ENCODE data around the gene MANF.
"Not testable (repeated sequence)": the region's sequence is repeated elsewhere in the genome, so short reads cannot be mapped to it uniquely, and the experiment has no call there.

Gene MANF

DNA sequence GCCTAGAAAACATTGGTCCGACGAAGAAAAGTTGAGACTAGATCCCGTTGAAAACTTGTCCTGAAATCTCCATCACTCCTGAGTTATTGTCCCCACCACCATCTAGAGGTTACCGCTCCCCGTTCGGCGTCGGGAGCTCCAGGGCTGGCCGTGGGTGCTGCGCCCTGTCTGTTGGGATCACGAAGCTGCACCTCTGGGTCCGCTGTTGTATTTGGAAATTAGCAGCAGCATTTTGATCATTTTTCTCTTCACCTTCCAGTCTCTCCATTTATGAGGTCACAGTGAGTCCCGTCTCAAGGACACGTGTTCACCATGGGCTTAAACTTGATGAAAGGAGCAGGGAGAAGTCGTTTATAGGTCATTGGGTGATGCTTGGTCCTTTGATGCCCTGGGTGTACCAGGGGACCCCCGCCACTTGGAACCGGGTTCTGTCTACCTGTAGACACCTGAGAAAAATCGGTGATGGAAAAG lies 565 bp downstream of the MANF start (continued):
- TF ChIP-seq, protein P1, sequence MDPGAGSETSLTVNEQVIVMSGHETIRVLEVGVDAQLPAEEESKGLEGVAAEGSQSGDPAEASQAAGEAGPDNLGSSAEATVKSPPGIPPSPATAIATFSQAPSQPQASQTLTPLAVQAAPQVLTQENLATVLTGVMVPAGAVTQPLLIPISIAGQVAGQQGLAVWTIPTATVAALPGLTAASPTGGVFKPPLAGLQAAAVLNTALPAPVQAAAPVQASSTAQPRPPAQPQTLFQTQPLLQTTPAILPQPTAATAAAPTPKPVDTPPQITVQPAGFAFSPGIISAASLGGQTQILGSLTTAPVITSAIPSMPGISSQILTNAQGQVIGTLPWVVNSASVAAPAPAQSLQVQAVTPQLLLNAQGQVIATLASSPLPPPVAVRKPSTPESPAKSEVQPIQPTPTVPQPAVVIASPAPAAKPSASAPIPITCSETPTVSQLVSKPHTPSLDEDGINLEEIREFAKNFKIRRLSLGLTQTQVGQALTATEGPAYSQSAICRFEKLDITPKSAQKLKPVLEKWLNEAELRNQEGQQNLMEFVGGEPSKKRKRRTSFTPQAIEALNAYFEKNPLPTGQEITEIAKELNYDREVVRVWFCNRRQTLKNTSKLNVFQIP (CRISPR knock-in tag; IDR thresholded peaks at IDR 0.05; ENCODE audit: borderline replicate concordance, low read depth) = no peak

DNA sequence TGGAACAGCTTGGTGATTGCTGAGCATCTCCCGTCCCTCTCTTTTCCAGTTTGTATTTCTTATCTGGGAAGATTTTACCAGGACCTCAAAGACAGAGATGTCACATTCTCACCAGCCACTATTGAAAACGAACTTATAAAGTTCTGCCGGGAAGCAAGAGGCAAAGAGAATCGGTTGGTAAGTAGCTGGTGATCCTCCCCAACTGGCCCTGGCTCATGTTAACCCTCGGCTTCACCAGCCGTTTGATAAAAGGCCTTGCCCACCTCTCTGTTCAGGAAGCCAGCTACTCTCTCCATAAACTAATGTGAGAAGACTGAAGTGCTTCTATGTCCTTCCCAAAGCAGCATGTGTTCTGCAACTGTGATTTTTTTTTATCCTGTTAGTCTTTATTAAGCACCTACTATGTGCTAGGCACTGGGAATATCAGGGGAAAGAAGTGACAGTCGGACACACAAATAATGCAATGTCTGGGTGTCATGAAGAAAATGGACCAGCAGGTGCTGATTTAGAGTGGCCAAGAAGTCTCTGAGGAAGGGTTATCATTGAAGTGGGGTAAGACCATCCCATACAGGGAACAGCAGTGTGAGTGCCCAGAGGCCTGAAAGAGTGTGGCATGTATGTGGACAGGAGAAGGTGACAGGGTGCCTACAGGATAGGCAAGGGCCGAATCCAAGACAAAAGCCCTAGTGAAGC lies 1.2 kb downstream of the MANF start:
- ATAC-seq = no peak
- TF ChIP-seq ISL1 (CRISPR knock-in tag; IDR thresholded peaks at IDR 0.05) (no peak), CSDC2 (CRISPR knock-in tag; IDR thresholded peaks at IDR 0.05) (no peak), TCF4 (CRISPR knock-in tag; IDR thresholded peaks at IDR 0.05; ENCODE audit: borderline replicate concordance) (no peak), ZNF8 (CRISPR knock-in tag; IDR thresholded peaks at IDR 0.05) (no peak)
- TF ChIP-seq, protein P2, sequence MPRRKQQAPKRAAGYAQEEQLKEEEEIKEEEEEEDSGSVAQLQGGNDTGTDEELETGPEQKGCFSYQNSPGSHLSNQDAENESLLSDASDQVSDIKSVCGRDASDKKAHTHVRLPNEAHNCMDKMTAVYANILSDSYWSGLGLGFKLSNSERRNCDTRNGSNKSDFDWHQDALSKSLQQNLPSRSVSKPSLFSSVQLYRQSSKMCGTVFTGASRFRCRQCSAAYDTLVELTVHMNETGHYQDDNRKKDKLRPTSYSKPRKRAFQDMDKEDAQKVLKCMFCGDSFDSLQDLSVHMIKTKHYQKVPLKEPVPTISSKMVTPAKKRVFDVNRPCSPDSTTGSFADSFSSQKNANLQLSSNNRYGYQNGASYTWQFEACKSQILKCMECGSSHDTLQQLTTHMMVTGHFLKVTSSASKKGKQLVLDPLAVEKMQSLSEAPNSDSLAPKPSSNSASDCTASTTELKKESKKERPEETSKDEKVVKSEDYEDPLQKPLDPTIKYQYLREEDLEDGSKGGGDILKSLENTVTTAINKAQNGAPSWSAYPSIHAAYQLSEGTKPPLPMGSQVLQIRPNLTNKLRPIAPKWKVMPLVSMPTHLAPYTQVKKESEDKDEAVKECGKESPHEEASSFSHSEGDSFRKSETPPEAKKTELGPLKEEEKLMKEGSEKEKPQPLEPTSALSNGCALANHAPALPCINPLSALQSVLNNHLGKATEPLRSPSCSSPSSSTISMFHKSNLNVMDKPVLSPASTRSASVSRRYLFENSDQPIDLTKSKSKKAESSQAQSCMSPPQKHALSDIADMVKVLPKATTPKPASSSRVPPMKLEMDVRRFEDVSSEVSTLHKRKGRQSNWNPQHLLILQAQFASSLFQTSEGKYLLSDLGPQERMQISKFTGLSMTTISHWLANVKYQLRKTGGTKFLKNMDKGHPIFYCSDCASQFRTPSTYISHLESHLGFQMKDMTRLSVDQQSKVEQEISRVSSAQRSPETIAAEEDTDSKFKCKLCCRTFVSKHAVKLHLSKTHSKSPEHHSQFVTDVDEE (CRISPR knock-in tag; IDR thresholded peaks at IDR 0.05) = no peak

DNA sequence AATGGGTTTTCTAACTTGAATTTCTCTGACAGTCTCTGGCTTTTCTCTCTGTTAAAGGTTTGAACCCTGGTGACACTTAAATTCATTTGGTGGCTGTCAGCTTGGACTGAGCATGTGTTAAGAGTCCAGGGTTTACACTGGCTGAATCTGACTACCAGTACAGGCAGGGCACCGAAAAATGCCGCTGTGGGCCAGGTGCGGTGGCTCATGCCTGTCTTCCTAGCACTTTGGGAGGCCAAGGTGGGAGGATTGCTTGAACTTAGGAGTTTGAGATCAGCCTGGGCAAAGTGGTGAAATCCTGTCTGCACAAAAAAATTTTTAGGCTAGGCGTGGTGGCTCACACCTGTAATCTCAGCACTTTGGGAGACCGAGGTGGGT lies 1.8 kb downstream of the MANF start:
- no peak for ATAC-seq
- TF ChIP-seq, protein P3, sequence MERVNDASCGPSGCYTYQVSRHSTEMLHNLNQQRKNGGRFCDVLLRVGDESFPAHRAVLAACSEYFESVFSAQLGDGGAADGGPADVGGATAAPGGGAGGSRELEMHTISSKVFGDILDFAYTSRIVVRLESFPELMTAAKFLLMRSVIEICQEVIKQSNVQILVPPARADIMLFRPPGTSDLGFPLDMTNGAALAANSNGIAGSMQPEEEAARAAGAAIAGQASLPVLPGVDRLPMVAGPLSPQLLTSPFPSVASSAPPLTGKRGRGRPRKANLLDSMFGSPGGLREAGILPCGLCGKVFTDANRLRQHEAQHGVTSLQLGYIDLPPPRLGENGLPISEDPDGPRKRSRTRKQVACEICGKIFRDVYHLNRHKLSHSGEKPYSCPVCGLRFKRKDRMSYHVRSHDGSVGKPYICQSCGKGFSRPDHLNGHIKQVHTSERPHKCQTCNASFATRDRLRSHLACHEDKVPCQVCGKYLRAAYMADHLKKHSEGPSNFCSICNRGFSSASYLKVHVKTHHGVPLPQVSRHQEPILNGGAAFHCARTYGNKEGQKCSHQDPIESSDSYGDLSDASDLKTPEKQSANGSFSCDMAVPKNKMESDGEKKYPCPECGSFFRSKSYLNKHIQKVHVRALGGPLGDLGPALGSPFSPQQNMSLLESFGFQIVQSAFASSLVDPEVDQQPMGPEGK (CRISPR knock-in tag; IDR thresholded peaks at IDR 0.05; ENCODE audit: borderline replicate concordance) = no peak
- TF ChIP-seq ARNTL (CRISPR knock-in tag; IDR thresholded peaks at IDR 0.05; ENCODE audit: borderline replicate concordance, low read depth) = no peak
- TF ChIP-seq ZC3H10 (CRISPR knock-in tag; IDR thresholded peaks at IDR 0.05) = no peak
- no peak for TF ChIP-seq ESRRG (CRISPR knock-in tag; IDR thresholded peaks at IDR 0.05)

DNA sequence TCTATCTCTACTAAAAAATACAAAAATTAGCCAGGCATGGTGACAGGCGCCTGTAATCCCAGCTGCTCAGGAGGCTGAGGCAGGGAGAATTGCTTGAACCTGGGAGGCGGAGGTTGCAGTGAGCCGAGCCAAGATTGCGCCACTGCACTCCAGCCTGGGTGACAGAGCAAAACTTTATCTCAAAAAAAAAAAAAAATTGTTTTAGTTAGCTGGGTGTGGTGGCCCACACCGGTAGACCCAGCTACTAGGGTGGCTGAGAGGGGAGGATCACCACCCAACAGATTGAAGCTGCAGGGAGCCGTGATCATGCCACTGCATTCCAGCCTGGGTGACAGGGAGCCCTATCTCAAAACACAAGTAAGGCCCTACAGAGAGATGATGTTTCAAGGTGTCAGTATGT lies 2.2 kb downstream of the MANF start:
- ATAC-seq = not testable (repeated sequence)

DNA sequence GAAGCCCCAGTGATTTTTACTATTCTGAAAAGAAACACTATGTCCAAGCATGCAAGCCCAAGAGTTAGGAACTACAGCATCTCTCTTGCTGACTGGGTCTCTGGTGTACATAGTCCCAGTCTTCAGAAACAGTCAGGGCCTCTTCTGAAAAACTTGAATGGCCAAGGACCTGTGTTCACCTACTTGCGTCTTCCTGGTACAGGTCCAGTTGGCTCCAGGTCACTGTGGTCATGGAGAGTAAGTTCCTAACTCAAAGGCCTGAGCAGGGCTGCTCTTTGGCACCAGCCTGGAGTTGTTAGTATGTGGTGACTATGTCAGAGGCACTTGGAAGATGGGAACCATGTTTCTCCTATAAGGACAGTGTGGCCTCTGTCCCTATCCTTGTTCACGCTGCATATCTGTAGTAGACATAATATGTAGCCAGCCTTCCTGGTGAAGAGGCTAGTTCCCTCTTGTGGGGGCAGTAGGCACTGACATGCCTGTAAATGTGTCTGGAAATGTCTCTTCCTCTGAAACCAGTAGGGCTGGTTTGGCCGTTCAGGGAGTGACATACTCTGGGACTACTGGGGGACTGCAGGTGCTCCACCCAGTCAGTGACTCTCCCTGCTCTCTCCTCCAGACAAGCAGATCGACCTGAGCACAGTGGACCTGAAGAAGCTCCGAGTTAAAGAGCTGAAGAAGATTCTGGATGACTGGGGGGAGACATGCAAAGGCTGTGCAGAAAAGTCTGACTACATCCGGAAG lies 3.4 kb downstream of the MANF start:
- TF ChIP-seq GLIS3 (CRISPR knock-in tag; IDR thresholded peaks at IDR 0.05) = no peak
- ATAC-seq = no peak

DNA sequence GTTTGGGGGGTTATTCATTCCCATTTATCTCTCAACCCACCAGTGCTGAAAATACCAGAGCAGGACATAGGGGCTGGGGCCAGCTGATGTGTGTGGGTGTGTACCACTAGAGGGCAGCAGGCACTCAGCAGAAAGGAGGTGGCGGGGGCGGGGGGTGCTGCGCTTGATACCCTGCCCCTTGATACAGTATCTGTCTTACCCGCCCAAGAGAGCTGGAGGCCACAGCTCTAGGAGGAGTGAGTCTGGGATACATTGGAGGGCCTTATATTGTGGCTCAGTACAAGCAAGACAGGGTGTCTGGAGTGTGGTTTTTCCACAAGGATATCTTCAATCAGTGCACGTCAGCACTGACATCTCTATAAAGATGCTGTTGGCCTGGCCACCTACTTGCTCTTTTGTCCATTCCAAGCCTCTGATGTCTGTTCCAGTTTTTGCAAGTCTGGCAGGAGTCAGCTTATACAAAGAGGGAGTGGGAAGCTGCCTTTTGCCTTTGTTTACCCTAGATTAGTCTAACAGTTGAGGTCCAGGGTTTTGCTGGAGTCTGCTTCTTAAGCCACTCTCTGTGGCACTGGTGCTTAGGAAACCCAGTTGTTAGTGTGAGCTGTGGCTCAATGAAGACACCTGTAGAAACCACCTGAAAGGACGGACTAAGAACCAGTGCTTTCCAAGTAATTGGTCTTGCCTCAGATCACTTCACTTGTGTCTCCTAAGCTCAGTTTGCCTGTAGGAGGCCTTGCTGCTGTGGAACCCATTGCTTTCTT lies 4.5 kb downstream of the MANF start:
- ATAC-seq = peak; percentile 16; the same call in 2 of the 3 replicates

More for the DNA sequence above, 4.5 kb downstream of the MANF start:
- TF ChIP-seq ESRRG (CRISPR knock-in tag; IDR thresholded peaks at IDR 0.05) (no peak), ZFP3 (CRISPR knock-in tag; IDR thresholded peaks at IDR 0.05) (no peak), ZNF565 (CRISPR knock-in tag; conservative IDR thresholded peaks at IDR 0.05; ENCODE audit: low read depth) (no peak)
- TF ChIP-seq, protein P4, sequence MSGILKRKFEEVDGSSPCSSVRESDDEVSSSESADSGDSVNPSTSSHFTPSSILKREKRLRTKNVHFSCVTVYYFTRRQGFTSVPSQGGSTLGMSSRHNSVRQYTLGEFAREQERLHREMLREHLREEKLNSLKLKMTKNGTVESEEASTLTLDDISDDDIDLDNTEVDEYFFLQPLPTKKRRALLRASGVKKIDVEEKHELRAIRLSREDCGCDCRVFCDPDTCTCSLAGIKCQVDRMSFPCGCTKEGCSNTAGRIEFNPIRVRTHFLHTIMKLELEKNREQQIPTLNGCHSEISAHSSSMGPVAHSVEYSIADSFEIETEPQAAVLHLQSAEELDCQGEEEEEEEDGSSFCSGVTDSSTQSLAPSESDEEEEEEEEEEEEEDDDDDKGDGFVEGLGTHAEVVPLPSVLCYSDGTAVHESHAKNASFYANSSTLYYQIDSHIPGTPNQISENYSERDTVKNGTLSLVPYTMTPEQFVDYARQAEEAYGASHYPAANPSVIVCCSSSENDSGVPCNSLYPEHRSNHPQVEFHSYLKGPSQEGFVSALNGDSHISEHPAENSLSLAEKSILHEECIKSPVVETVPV (CRISPR knock-in tag; IDR thresholded peaks at IDR 0.05) = no peak
- TF ChIP-seq, protein P1 (CRISPR knock-in tag; IDR thresholded peaks at IDR 0.05; ENCODE audit: borderline replicate concordance, low read depth) = no peak
- TF ChIP-seq, protein P3 (CRISPR knock-in tag; IDR thresholded peaks at IDR 0.05; ENCODE audit: borderline replicate concordance) = no peak

Data from SK-N-SH treated with all-trans-retinoic acid at 6 μM for 48 hours (cell line).